Spleen (tissue), 3 donors: ENCODE results near the gene APBA3.

Experiments used
- POLR2A ChIP-seq, 3 donors: fragments of 450-650 bp; IDR thresholded peaks; one replicate each; pipeline ENCODE4 v1.5.1; 2017; ENCODE audit warnings: antibody characterized with exemption in 3 of 3, mild to moderate bottlenecking in 1 of 3
- POLR2AphosphoS5 ChIP-seq, 3 donors: sonication (generic); formaldehyde crosslinking; IDR thresholded peaks; one replicate each; pipeline ENCODE4 v1.5.1; 2017; ENCODE audit warnings: antibody characterized with exemption in 3 of 3

GRCh38 chr19:3721131-3721886 is 40.2 kb downstream of the APBA3 start:
- peak in 1 of 3 donors; percentile 48 for TF ChIP-seq POLR2A (IDR thresholded peaks at IDR 0.05)
- peak; percentile 65 to 71 (median 65) for TF ChIP-seq POLR2AphosphoS5 (IDR thresholded peaks at IDR 0.05)
